Inferior parietal cortex (tissue), 1 donor: ENCODE results near the gene BPIFB2.
"Not testable (repeated sequence)": the region's sequence is repeated elsewhere in the genome, so short reads cannot be mapped to it uniquely, and the experiment has no call there.

Experiments
- DNase-seq: peaks from one replicate; pipeline ENCODE4 v3.0.0-alpha.2; 2016; ENCODE audit errors: extremely low spot score

The BPIFB2 gene

DNA sequence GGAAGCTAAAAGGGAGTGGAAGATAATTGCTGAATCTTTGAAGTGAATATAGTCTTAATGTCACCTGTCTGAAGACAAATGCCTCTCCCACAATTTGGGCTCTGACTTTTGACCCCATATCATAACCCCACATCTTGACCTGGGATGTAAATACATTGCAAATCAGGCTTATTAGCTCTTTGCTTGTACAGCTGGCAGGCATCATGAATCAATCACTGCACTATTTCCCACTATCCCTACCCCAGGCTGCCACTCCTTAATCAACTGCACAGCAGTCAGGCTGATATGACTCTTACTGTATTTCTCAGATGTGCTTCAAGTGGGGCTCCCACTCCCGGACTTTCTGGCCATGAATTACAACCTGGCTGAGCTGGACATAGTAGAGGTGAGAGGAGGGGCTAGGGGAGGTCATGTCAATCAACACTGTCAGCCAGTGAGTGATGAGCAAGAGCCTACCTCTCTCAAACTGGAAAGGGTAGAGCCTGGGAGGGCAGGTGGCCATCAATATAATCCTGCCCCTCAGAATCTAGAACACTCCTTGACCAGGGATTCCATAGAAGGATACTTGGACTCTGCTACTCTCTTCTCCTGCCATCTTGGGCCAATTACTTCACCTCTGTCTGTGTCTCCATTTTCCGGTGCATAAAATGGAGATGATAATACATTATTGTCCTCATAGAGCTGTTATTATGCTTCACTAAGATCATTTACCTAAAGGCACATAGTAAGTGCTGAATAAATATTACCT, 35.7 kb downstream of the BPIFB2 start:
- no peak for DNase-seq

DNA sequence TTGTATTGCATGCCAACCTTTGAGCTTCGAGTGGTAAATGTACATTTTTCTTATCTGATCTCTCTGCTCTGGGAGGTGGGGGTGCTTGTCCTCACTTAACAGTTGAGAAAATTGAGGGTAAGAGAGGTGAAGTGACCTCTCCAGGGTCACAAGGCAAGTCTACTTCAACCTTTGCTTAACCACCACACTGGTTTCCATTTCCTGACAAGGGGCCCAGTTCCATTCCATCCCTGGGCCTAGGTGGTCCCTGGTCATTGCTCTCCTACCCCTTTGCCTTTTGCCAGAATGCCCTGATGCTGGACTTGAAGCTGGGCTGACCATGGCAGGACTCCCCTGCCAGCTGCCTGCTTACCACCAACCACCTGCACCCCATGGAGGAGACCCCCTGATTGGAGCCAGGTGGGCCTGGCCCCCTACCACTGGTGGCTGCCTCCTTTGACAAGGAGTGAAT, 36.3 kb downstream of the BPIFB2 start:
- DNase-seq, result no peak

DNA sequence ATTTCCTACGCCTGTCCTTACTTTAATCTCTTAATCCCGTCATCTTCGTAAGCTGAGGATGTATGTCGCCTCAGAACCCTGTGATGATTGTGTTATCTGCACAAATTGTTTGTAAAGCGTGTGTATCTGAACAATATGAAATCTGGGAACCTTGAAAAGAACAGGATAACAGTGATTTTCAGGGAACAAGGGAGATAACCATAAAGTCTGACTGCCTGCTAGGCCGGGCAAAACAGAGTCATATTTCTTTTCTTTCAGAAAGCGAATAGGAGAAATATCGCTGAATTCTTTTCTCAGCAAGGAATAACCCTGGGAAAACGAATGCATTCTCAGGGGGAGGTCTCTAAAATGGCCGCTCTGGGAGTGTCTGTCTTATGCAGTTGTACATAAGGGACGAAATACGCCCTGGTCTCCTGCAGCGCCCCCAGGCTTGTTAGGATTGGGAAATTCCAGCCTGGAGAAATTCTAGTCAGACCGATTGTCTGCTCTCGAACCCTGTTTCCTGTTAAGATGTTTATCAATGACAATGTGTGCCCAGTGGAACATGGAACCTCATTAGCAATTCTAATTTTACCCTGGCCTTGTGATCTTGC, 37.7 kb downstream of the BPIFB2 start:
- DNase-seq, result not testable (repeated sequence)

DNA sequence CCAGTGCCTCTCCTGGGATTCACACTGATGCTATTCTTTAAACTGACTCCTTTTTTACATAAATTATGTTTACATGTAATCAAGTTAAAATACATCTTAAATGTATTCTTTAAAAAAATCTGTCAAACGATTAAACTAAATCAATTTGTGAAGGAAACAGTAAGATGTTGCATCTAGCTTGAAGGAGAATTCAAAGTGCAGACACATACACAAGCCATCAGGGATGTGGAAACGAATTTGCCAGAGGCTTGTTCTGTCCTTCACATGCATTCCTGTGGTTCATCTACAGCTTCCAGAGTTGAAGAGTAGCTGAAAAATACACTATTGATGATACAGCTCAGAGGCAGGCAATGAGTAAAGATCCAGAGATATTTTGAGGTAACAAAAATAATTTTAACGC, 38.9 kb downstream of the BPIFB2 start:
- DNase-seq, result no peak

DNA sequence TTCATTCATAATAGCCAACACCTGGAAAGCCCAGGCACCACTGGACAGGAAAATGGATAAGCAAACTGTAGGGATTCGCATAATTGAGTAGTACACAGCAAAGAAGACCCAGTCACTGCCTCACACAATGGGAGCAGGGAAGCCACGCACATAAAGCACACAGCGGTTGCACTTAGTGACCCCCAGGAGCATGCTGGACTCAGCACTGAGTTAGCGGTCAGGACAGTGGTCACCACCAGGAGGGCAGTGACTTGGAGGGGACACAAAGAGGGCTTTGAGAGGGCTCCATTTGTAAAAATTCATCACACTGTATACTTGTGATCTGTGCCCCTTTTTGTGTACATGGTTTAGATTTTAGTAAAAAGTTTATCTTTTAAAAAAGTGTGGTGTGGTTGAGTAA, 43.8 kb downstream of the BPIFB2 start:
- DNase-seq, result no peak

DNA sequence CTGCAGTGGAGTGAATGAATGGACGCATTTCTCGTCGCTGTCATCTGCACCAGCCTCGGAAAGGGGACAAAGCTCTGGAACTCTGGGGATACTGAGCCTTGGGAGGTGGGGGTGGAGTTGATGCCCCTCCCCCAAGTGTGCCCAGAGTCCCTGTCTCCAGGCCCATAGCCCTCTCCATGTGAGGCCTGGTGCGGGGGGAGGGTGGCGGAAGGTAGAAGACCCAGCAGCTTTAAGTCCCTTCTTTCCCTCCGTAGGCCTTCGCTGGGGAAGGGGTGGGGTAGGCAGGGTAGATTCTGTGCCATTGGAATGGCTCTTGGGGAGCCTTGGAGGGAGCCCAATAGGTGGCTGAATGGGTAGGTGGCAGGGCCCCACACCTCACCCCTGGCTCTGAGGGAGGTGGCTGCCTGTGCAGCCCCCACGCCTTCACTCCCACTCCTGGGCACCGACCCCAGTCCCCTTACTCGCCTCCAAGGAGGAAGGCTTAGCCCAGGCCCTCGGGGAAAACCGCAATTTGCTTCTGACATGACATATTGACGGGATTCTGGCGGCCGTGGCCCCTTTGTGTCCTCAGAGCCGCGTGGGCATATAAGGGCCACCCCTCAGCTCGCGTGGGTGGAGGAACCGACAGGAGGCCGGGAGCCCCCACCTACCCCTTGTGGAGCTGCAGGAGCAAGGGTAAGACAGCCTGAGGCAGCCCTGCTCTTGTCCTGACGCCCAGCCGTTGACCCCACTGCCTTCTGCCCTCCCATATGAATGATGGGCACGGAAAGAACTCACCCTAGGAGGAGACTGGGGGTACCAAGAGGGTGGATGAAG, 46.0 kb downstream of the BPIFB2 start, which contains the start of gene BPIFB3:
Gene BPIFB3 (plus strand): TSS at position 613 of the 816 bp plus-strand sequence. CDS start 1,533 bp downstream, outside the sequence.
- DNase-seq, result no peak

DNA sequence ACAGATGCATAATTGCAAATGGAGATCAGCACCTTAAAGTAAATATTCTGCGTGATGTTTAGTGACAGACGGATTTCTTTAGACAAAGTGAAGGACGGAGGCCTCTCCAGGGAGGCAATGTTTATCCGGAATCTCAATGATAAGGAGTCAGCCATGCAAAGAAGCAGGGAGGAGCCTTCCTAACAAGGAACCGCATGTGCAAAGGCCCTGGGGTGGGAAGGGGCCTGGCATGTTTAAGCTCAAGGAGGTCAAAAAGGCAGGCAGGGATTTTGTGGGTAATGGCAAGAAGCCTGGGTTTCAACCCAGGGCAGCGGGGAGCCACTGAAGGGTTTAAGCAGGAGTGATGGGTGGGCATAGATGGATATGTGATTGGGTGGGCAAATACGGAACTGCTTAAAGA, 46.9 kb downstream of the BPIFB2 start:
- DNase-seq, result no peak

DNA sequence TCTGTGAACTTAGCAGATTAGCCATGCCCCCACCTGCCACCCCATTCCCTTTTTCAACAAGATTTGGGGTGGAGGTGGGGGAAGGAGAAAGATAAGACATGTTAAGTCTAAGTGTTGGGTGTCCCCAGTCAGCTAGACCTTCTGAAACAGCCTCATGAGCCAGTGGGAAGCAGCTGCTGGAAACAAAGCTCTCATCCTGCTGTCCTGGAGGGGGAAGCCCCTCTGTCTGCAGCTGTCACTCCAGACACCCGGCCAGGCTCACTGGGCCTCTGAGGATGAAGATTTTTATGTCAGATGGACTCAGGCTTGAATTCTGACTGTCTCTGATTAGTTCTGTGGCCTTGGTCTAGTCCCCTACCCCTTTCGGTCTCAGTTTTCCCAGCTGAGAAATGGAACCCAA, 47.3 kb downstream of the BPIFB2 start:
- no peak for DNase-seq

DNA sequence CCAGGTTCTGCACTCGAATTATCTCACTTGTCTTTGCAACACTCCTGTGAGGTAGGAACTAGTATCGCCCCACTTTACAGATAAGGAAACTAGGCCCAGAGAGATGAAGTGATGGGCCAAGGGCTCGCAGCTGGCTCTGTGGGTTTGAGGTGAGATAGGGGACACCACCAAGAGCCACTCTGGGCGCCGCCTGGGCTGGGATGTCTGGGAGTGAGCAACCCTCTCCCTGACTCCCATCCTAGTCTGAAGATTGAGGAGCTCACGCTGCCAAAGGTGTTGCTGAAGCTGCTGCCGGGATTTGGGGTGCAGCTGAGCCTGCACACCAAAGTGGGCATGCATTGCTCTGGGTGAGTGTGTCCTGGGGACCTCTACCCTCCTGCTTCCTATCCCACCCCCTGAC, 51.6 kb downstream of the BPIFB2 start:
- no peak for DNase-seq

DNA sequence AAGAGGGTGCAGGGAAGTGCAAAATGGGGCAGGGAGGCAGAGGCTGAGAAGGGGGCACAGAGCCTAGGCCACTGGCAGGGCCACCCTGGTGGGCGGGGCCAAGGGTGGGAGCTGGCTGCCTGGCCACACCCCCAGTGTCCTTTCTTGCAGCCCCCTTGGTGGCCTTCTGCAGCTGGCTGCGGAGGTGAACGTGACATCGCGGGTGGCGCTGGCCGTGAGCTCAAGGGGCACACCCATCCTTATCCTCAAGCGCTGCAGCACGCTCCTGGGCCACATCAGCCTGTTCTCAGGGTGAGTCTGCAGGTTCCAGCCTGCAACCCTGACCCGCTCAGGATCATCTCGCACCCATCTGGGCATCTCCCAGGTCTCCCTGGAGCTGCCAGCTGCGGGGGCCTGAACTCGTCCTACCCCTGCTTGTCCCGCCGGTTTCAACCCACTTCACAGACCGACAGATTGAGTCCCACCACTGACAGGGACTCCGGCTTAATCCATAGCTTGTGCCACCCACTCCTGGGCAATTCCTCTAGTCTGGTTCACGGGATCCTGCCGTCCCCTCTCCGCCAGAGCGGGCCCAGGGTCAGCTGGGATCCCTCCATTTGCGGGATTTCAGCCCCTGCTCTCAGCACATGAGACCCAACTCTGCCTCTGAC, 52.4 kb downstream of the BPIFB2 start:
- DNase-seq, result no peak

DNA sequence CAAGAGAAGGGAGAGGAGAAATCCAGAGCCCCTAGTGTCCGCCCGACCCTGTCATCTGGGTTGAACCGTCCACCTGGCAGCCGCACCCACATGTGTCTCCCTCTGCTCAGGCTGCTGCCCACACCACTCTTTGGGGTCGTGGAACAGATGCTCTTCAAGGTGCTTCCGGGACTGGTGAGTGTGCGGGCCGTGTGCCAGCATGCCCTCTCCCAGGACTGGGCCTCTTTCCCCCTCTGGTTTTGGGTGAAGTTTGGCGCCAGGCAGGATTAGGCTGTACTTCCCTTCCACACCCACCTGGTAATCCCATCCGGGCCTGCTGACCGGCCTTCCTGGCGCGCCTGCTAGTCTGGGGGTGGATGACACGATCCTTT, 54.1 kb downstream of the BPIFB2 start:
- DNase-seq, result no peak

DNA sequence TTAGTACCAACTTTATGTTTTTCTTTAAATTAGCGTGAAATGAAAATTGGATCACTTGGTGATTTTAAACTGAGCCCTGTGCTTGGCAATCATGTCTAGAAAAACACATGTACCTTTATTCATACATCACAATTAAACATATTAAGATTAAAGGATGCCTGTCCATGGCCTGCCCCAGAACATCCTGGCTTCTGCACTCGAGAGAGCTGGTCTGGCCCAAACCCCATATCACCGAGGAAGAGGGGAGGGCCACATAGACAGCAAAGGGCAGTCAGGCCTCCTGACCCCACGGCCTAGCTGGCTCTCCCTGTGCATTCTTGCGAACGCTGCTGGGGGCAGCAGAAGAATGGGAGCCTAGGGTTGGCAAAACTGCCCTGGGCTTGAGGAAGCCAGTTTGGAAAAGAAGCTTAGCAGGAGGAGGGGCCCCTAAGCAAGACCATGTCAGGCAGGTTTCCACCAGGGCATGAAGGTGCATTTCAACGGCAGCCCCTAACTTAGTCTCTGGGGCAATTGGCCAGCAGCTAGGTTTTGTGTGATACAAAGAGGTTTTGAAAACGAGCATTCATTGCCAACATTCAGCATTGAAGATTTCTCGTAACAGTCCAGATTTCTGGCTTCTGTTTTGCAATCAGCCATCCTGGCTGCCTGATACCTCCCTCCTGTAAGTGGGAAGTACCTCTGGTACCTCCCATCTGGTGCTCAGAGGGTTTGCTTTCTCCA, 54.8 kb downstream of the BPIFB2 start:
- no peak for DNase-seq

DNA sequence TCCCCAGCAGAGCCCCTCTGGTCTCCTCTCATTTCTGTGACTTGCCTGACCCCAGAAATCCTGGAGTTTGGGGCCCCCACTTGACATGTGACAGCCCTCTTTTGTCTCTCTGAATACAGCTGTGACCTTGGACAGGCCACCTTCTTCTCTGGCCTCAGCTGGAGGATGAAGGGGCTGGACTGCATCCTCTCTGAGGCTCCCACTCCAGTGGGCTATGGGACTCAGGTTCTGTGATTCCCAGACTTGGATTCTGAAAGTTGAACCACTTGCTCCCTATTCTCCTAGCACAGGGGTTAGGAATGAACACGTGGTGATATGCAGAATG, 55.3 kb downstream of the BPIFB2 start:
- no peak for DNase-seq

DNA sequence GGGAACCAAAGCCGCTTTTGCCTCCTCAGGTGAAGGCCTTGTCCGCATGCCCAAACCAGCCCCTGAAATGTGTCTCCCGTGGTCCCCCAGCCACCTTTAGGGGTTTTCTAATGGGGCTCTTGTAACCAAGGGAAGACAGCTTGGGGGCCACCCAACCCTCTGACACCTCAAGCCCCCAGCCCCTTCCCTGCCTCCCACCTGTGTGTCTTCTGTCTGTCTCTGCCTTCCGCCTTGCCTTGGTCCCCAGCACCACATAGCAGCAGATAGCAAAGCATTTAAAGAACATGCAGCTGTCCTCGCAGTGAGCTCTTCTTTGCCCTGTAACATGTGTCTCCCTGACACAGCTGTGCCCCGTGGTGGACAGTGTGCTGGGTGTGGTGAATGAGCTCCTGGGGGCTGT, 55.8 kb downstream of the BPIFB2 start:
- no peak for DNase-seq

DNA sequence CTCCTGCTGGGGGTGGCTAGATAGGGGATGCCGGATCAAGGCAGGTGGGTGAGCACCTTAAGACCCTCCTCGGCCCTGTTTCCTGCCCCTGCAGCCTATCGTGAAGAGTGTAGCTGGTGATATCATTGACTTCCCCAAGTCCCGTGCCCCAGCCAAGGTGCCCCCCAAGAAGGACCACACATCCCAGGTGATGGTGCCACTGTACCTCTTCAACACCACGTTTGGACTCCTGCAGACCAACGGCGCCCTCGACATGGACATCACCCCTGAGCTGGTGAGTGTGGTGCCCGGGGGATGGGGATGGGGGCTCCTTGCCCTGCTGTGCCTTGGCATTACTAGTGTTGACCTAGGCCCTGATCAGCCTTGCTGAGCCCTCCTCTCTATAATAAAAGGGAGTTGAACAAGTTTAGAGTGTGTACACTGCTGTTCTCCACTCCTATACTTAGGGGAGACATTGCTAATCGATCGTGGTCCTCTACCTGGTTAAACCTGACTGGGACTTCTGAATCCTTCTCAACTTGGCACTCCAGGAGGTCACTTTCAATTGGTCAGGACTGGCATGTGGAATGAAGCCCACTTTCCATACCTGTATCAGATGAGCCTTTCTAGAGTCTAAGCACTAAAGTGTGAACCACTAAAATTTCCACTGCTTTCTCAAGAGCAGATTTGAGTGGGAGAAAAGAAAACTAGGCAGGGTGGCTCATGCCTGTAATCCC, 57.2 kb downstream of the BPIFB2 start:
- DNase-seq, result no peak

DNA sequence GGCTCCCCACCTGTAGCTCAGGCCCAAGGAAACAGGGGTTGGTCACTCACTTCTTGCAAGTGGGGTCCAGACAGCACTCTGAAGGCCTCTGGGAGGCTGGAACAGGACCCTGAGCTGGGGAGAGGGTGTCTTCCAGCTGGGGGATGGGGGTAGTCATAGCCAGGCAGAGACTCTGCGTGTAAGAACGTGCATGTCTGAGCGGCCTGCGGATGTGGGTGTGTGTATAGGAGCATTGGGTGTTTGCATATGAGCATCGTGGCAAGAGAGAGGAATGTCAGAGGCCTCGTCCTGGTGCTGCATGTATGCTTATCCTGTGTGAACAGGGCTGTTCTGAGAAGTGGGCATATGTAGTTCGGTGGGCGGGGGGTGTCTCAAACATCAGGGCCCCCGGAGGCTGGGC, 58.3 kb downstream of the BPIFB2 start:
- DNase-seq, result no peak

DNA sequence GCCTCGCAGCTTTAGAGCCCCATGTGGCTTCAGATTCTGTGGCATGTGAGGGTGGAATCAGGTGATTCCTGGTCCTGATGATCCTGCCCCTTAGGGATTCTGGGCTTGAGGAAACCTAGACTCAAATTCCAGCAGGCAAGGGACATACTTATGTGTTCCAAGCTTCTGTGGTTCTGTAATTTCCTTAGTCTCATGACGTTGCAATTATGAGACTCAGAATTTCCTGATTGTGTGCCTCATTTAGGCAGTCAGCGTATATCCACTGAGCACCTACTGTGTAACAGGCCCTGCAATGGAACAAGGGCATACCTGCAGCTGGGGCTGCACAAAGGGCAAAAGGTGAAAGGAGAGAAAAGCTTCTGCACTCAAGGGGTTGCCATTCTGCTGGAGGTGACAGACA, 60.3 kb downstream of the BPIFB2 start:
- no peak for DNase-seq

DNA sequence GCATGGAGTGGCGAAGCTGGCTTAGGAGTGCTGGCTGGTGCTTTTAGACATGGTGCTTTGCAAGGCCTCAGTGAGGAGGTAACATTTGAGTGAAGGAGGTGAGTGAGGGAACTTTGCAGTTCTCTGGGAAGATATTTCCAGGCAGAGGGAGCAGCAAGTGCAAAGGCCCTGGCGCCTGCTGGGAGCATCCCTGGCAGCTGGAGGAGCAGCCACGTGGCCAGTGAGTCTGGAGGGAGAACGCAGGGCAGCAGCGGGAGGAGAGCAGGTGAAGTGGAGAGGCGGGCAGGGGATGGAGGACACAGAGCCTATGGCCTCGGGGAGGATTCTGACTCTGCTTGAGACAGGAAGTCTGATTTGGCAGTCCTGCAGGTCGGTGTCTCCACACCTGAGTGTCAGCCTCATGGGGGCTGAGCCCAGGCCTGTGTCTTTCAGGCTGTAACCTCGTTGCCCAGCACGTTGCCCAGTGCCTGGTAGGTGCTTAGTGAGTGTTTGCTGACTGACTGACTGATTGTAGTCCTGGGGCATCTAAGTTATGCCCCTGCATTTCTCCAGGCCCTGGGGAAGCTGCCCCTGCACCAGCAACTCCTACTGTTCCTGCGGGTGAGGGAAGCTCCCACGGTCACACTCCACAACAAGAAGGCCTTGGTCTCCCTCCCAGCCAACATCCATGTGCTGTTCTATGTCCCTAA, 60.9 kb downstream of the BPIFB2 start:
- DNase-seq, result no peak

DNA sequence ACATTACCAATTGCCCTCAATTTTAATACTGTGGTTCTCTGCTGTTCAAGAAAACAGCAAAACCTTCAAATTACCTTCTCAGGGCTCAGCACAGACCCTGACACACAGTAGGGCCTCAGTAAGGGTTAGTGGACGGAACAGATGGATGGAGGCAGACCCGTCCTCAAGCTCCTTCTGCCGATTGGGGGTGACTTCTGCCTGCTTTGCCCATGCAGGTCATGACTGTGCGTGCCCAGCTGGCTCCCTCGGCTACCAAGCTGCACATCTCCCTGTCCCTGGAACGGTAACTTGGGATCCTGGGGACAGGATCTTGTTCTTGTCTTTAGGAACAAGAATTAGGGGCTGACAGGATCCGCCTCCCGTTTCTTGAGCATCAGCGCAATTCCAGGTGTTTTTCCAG, 62.2 kb downstream of the BPIFB2 start:
- DNase-seq, result no peak
